ENCODE data around the gene CRISP2. TPM values are rescaled to one million over a fixed set of nuclear protein-coding genes. Genes with fewer than 3 reads are reported as not detected.

Gene CRISP2
- total and polyA plus RNA-seq, 8 donors, result 0.34 to 0.66 (median 0.51) TPM; not detected in 2

DNA sequence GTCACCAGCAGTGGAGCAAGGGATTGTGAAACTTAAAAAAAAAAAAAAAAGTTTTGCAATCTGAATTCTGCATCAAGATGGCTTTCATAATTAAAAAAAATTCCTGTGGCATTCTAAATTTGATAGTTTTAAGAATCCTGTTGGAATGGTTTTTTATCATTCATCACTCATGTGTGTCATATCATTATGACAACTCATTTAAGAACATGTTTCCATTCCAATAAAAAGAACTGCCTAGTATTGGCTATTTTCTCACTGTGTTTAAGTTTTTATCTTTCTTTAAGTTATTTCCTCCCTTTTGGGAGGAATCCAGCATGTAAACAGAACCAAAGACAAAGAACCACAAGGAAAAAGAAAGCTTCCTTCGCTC lies 50.5 kb downstream of the CRISP2 start:
- peak in 2 of 4 donors; percentile 59 to 67 for DNase-seq
- intact Hi-C loops (cut with DNase I), result no loop called here

DNA sequence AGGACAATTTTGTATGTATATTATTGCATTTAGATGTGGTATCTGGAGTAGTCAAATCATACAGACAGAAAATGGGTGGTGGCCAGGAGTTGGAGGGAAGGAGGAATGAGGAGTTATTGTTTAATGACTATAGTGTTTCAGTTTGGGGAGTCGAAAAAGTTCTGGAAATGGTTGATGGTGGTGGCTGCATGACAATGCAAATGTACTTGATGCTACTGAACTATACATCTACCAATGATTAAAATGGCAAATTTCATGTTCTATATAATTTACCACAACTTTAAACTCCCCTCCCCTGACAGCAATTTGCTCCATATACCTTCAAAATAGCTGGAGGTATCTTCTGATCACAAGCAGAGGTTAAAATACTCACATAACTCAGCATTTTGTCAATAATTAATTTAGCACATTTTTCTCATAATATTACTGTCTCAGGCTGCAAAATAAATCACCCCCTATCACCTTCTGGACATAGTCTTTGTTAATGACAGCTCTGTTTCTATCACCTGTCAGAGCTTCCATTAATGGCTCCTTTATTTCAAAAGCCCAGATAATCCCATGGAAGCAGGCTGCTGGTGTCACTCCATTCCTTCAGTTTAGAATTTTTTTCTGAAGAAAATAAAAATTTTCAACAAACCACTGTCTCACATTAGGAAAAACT lies 51.0 kb downstream of the CRISP2 start:
- Histone ChIP-seq H3K9me3 (no peaks in the 10 kb centered on the region), H3K27ac (no peak overlapping the region), H3K36me3 (no peaks in the 10 kb centered on the region), H3K4me1 (no peaks in the 10 kb centered on the region), H3K27me3 (no peaks in the 10 kb centered on the region), H3K4me3 (no peak overlapping the region)
- intact Hi-C loops (cut with DNase I), result no loop called here
- TF ChIP-seq, protein P1, sequence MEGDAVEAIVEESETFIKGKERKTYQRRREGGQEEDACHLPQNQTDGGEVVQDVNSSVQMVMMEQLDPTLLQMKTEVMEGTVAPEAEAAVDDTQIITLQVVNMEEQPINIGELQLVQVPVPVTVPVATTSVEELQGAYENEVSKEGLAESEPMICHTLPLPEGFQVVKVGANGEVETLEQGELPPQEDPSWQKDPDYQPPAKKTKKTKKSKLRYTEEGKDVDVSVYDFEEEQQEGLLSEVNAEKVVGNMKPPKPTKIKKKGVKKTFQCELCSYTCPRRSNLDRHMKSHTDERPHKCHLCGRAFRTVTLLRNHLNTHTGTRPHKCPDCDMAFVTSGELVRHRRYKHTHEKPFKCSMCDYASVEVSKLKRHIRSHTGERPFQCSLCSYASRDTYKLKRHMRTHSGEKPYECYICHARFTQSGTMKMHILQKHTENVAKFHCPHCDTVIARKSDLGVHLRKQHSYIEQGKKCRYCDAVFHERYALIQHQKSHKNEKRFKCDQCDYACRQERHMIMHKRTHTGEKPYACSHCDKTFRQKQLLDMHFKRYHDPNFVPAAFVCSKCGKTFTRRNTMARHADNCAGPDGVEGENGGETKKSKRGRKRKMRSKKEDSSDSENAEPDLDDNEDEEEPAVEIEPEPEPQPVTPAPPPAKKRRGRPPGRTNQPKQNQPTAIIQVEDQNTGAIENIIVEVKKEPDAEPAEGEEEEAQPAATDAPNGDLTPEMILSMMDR (IDR thresholded peaks at IDR 0.05), result no peak
- ATAC-seq (no peak), DNase-seq (no peak)

More for the DNA sequence above, 50.5 kb downstream of the CRISP2 start:
- Histone ChIP-seq H3K27ac (no peak overlapping the region), H3K4me1 (no peaks in the 10 kb centered on the region), H3K4me3 (no peak overlapping the region), H3K36me3 (no peaks in the 10 kb centered on the region), H3K27me3 (no peaks in the 10 kb centered on the region), H3K9me3 (no peaks in the 10 kb centered on the region)
- ATAC-seq, result no peak
- TF ChIP-seq, protein P1 (IDR thresholded peaks at IDR 0.05), result no peak

DNA sequence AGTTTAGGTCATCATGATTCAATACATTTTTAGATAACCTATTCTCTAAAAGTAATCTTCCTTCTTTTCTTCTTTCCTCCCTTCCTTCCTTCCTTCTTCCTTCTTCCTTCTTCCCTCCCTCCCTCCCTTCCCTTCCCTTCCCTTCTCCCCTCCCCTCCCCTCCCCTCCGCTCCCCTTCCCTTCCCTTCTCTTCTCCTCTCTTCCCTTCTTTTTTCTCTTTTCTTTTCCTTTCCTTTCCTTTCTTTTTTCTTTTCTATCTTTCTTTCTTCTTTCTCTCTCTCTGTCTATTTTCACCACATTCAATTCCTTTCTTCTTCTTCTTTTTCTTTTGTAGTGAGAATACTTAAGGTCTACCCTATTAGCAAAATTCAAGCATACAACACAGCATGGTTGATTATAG lies 59.4 kb downstream of the CRISP2 start:
- no peak for ATAC-seq
- H3K9me3 ChIP-seq, result no peaks in the 10 kb centered on the region
- H3K4me1 ChIP-seq, result no peaks in the 10 kb centered on the region
- TF ChIP-seq, protein P1 (IDR thresholded peaks at IDR 0.05), result no peak
- no peaks in the 10 kb centered on the region for H3K27me3 ChIP-seq
- no peak overlapping the region for H3K4me3 ChIP-seq
- H3K36me3 ChIP-seq, result no peaks in the 10 kb centered on the region
- DNase-seq, result no peak
- intact Hi-C loops (cut with DNase I), result no loop called here
- no peak overlapping the region for H3K27ac ChIP-seq

DNA sequence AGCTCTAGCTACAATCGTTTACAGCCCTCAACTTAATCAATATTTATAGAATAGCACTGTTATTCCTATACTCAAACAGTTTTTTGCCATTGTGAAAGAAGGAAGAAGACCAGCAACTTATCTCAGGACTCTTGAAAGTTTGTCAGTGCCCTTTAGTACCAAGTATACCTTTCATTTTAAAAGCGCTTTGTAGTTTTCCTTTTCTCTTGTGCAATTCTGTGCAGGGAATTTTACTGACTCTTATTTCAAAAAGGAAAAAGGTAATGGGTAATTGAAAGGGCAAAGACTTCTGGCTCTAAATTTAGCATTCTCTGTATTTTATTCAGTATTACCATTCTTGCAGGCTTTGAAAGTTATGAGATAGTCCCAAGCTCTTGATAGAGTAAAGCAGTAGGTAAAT lies 59.9 kb downstream of the CRISP2 start:
- intact Hi-C loops (cut with DNase I), result no loop called here
- no peaks in the 10 kb centered on the region for H3K36me3 ChIP-seq
- H3K27me3 ChIP-seq, result no peaks in the 10 kb centered on the region
- DNase-seq (no peak), ATAC-seq (no peak)
- H3K4me3 ChIP-seq, result no peak overlapping the region
- no peaks in the 10 kb centered on the region for H3K4me1 ChIP-seq
- H3K27ac ChIP-seq, result no peak overlapping the region
- no peaks in the 10 kb centered on the region for H3K9me3 ChIP-seq
- TF ChIP-seq, protein P1 (IDR thresholded peaks at IDR 0.05), result no peak

DNA sequence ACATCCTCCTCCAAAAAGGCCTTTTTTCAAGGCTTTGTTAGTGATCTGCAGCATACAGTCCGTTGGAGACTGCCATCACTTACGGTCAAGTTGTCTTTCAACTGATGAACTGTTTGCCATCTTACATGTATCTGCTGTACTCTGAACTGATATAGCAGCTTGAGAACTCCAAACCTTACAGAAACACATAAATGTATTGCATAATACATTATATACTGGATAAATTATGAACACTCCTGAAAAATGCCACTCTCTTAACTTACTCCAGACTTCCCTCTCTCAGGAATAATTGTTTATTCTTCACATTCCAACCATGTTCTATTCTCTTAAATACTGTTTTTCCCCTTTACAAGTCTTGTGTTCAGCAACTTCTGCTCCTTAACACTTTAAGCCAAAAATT lies 62.1 kb downstream of the CRISP2 start:
- no peak for DNase-seq
- no peaks in the 10 kb centered on the region for H3K4me1 ChIP-seq
- intact Hi-C loops (cut with DNase I), result no loop called here
- H3K27ac ChIP-seq, result no peak overlapping the region
- no peaks in the 10 kb centered on the region for H3K27me3 ChIP-seq
- TF ChIP-seq, protein P1 (IDR thresholded peaks at IDR 0.05), result no peak
- no peaks in the 10 kb centered on the region for H3K36me3 ChIP-seq
- H3K4me3 ChIP-seq, result no peak overlapping the region
- ATAC-seq, result no peak
- no peaks in the 10 kb centered on the region for H3K9me3 ChIP-seq

Measured in left lung (tissue), 10 donors.